Heart left ventricle (tissue), 16 donors: ENCODE data around the gene RDH16. TPM values are rescaled to one million over a fixed set of nuclear protein-coding genes. Genes with fewer than 3 reads are reported as not detected.

ENCODE experiments used
- ATAC-seq, 4 donors: fragments of 200-7000 bp; cut with Tn5 transposase; one replicate each; pipeline ENCODE4 v1.9.1; 2020 to 2022; ENCODE audit warnings: moderate library complexity in 4 of 4, mild to moderate bottlenecking in 3 of 4, moderate number of reproducible peaks in 1 of 4
- DNase-seq, 5 donors: peaks; one replicate each; pipeline ENCODE4 v3.0.0-alpha.2; 2020
- H3K27ac ChIP-seq, 12 donors: fragments of 200-600 bp; sonication (generic) in 4 of 12; one replicate each; pipeline versions ENCODE4 v1.5.0 to v1.8.0; 2016 to 2022; ENCODE audit warnings: mild to moderate bottlenecking in 2 of 12
- H3K27me3 ChIP-seq, 9 donors: fragments of 200-600 bp; sonication (generic) in 2 of 9; one replicate each; pipeline versions ENCODE4 v1.5.1 to v1.8.0; 2016 to 2022; ENCODE audit warnings: mild to moderate bottlenecking in 3 of 9
- H3K36me3 ChIP-seq, 9 donors: fragments of 200-600 bp; sonication (generic) in 2 of 9; one replicate each; pipeline versions ENCODE4 v1.5.0 to v1.8.0; 2018 to 2022; ENCODE audit warnings: mild to moderate bottlenecking in 2 of 9
- H3K4me1 ChIP-seq, 12 donors: fragments of 200-600 bp; sonication (generic) in 4 of 12; one replicate each; pipeline versions ENCODE4 v1.5.0 to v1.8.0; 2016 to 2022; ENCODE audit warnings: mild to moderate bottlenecking in 3 of 12
- H3K4me3 ChIP-seq, 12 donors: fragments of 200-600 bp; sonication (generic) in 4 of 12; one replicate each; pipeline versions ENCODE4 v1.5.0 to v1.8.0; 2017 to 2022; ENCODE audit warnings: mild to moderate bottlenecking in 9 of 12, moderate library complexity in 4 of 12
- H3K9me3 ChIP-seq, 12 donors: fragments of 200-600 bp; sonication (generic) in 4 of 12; one replicate each; pipeline versions ENCODE4 v1.5.0 to v1.8.0; 2016 to 2022; ENCODE audit warnings: mild to moderate bottlenecking in 1 of 12
- POLR2A ChIP-seq, 2 donors: fragments of 450-650 bp; IDR thresholded peaks; one replicate each; pipeline ENCODE4 v1.6.1; 2017; ENCODE audit warnings: antibody characterized with exemption in 2 of 2, mild to moderate bottlenecking in 2 of 2, moderate library complexity in 2 of 2
- WGBS, 4 donors: extraction: QIAGEN DNeasy Blood & Tissue Kit in 2 of 4; methylation state at CpG; one replicate each; pipeline versions ENCODE4 v1.1.5 to v1.1.7; 2013 to 2018; 5-methylcytosine and 5-hydroxymethylcytosine counted together
- intact Hi-C, 10 donors: fragments of 100-400 bp; cut with DNase I; formaldehyde crosslinking; loops; one replicate each; pipeline versions ENCODE4 v1.11.1 to v1.14.2; 2022
- polyA plus RNA-seq, 2 donors: library from polyadenylated mRNA; stranded (reverse); fragments of 200-250 nt; gene quantifications; one replicate each; pipeline ENCODE4 v1.2.3, GENCODE V29; 2013
- total RNA-seq, 9 donors: library from RNA; depleted of rRNA in 2 of 9; stranded (reverse); fragments of >200 nt in 2 of 9; fragmentation: NEBNext Ultra II Directional in 3 of 9; extraction: Animal tissue kit (Norgen Biotek cat#: 25700) in 3 of 9; gene quantifications; one replicate each; pipeline versions ENCODE4 v1.1.0 to v1.2.4, GENCODE V29; 2016 to 2023
- TF ChIP-seq, protein P1 (sequence below), 12 donors: fragments of 200-600 bp; sonication (generic) in 4 of 12; IDR thresholded peaks; one replicate each; pipeline versions ENCODE4 v1.5.0 to v1.8.0; 2018 to 2022; ENCODE audit warnings: antibody characterized with exemption in 12 of 12, mild to moderate bottlenecking in 5 of 12
- donor health status: ischemic (EF 13 %, LVEDD 7.1; RV severe dilation, severe dysfunction).
- donor health status: healthy with polysubstance abuse.
- donor health status: DM: no; HTN: yes; CAD: no.
- donor health status: DM: no; HTN: no; CAD: no.
- donor health status: ischemic (EF 25% LVEDD 6.9; RV normal size, moderate dysfunction).
- donor health status: ischemic (EF 25% LVEDD 5.7; RV mildly dilated, moderate dysfunction).
- donor health status: healthy.
- donor health status: DM: yes; HTN: yes; CAD: no.
- donor health status: ischemic (EF 35%, LVEDD 5.7; RV mildly dilated, moderate dysfunction).
- donor health status: nonischemic (EF 11% LVEDD 7.7; RV severe dilation, severe dysfunction).
- donor health status: DM: yes; HTN: yes; CAD: no.
- donor health status: PGD.
- donor health status: ischemic (EF 29% LVEDD 5.4; RV normal size, mild dysfunction).
- donor health status: nonischemic (EF 23%, LVEDD 6.1; RV moderate dilation, normal function).

Gene RDH16
- total and polyA plus RNA-seq, 11 donors: 0.06 to 0.54 (median 0.16) TPM; not detected in 2

DNA sequence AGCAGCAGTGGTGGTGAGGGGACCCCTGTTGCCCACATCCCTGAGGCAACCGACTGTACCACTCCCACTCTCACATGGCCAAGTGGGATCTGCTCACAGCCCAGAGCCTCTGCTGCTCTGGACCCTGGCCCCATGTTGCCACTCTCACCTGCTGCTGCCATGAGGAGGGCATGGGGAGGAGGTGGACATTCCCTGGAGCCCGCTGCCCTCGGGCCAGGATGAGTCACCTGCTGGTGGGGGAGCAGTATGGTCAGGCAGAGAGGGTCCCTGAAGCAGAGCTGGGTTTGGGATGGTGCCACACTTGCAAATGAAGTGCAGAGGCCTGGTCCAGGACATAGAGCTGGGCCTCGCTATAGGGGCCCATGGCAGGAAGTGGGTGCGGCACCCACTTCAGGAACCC, 49.3 kb downstream of the RDH16 start:
- no peaks in the 10 kb centered on the region for H3K36me3 ChIP-seq
- no peaks in the 10 kb centered on the region for H3K4me1 ChIP-seq
- TF ChIP-seq, protein P1, sequence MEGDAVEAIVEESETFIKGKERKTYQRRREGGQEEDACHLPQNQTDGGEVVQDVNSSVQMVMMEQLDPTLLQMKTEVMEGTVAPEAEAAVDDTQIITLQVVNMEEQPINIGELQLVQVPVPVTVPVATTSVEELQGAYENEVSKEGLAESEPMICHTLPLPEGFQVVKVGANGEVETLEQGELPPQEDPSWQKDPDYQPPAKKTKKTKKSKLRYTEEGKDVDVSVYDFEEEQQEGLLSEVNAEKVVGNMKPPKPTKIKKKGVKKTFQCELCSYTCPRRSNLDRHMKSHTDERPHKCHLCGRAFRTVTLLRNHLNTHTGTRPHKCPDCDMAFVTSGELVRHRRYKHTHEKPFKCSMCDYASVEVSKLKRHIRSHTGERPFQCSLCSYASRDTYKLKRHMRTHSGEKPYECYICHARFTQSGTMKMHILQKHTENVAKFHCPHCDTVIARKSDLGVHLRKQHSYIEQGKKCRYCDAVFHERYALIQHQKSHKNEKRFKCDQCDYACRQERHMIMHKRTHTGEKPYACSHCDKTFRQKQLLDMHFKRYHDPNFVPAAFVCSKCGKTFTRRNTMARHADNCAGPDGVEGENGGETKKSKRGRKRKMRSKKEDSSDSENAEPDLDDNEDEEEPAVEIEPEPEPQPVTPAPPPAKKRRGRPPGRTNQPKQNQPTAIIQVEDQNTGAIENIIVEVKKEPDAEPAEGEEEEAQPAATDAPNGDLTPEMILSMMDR (IDR thresholded peaks at IDR 0.05): no peak
- DNase-seq (no peak), ATAC-seq (no peak)
- peaks cover 0 to 14% (median 0%) of the 10 kb centered on the region in 12 donors for H3K9me3 ChIP-seq
- no peaks in the 10 kb centered on the region for H3K27me3 ChIP-seq
- intact Hi-C loops: no loop called here
- WGBS, 4 donors: 63 to 87% (median 78%) methylated on average over 4 to 5 of the region's 5 CpGs
- H3K4me3 ChIP-seq: no peak overlapping the region
- no peak overlapping the region for H3K27ac ChIP-seq

DNA sequence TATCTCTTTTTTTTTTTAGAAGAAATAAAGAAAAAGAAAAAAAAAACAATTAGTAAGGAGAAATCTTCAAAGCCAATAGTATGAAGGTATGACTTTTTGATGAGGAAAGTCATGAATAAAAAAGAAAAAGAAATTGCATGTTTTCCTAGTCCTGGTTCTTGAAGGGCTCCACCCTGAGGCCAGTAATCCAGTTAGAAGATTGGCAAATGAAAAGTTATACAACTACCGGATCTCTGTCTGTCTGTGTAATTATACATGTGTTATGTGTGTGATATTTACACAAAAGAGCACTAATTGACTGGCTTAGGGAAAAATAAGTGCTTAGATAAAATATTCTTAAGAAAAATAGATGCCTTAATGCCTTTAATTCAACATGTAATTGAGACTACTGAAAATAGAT, 51.6 kb downstream of the RDH16 start:
- TF ChIP-seq, protein P1 (IDR thresholded peaks at IDR 0.05): no peak
- TF ChIP-seq POLR2A (IDR thresholded peaks at IDR 0.05): no peak
- Histone ChIP-seq H3K27me3 (no peaks in the 10 kb centered on the region), H3K4me1 (no peaks in the 10 kb centered on the region), H3K27ac (no peak overlapping the region), H3K4me3 (no peak overlapping the region), H3K36me3 (no peaks in the 10 kb centered on the region), H3K9me3 (peaks cover 0 to 30% (median 9%) of the 10 kb centered on the region in 12 donors)
- DNase-seq (no peak), ATAC-seq (no peak)
- WGBS, 4 donors: 79 to 89% (median 83%) methylated on average over 1 of the region's 1 CpG
- intact Hi-C loops: no loop called here

DNA sequence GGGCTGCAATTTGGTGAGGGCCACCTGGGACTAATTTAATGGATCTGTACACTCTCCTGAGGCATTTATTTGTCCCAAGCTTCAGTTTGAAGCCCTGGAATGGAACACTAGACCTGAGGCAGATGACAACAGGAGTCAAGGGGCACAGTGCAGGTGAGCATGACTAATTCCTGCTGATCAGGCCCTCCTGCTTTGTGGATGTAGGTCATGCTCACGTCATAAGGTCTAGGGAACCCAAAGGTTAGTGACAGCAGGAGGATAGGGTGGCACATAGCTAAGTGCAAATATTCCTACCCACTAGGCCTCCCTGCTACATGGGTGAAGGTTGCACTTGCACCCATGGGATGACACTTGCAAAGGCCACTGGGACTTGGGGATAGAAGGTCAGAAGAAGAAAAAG, 54.0 kb downstream of the RDH16 start:
- DNase-seq (no peak), ATAC-seq (no peak)
- Histone ChIP-seq H3K9me3 (peaks cover 4 to 43% (median 23%) of the 10 kb centered on the region in 12 donors), H3K36me3 (no peaks in the 10 kb centered on the region), H3K4me1 (no peaks in the 10 kb centered on the region), H3K4me3 (no peak overlapping the region), H3K27me3 (no peaks in the 10 kb centered on the region), H3K27ac (no peak overlapping the region)
- WGBS, 4 donors: 30 to 78% (median 30%) methylated on average over 1 of the region's 1 CpG
- TF ChIP-seq, protein P1 (IDR thresholded peaks at IDR 0.05): no peak
- no peak for TF ChIP-seq POLR2A (IDR thresholded peaks at IDR 0.05)
- intact Hi-C loops: no loop called here

Other genes with a start within 250 kb of the RDH16 start
- gene NACA, start 232.3 kb downstream of the RDH16 start, total RNA-seq: 100 to 1,000 TPM; 361 to 741 (median 537) TPM
- gene NACA, start 232.3 kb downstream of the RDH16 start, polyA plus RNA-seq: 1,000 to 10,000 TPM in 1 of 2 donors, 100 to 1,000 TPM in 1; 848 to 1,208 TPM
- 1 to 10 TPM; 2.4 to 6.1 (median 3.3) TPM for gene PRIM1, start 205.3 kb downstream of the RDH16 start, total RNA-seq
- 1 to 10 TPM; 2.6 to 4.1 TPM for gene PRIM1, start 205.3 kb downstream of the RDH16 start, polyA plus RNA-seq
- gene HSD17B6, start 194.3 kb downstream of the RDH16 start, total RNA-seq: 1 to 10 TPM in 1 of 9 donors, not detected in 8; 7.4 TPM
- gene HSD17B6, start 194.3 kb downstream of the RDH16 start, polyA plus RNA-seq: under 1 TPM in 1 of 2 donors, not detected in 1; 0.10 TPM
- under 1 TPM in 3 of 9 donors, not detected in 6; 0.12 to 0.27 (median 0.20) TPM for gene SDR9C7, start 23.2 kb downstream of the RDH16 start, total RNA-seq
- gene SDR9C7, start 23.2 kb downstream of the RDH16 start, polyA plus RNA-seq: not detected
- 1 to 10 TPM; 2.7 to 4.5 (median 3.6) TPM for gene ZBTB39, start 48.9 kb upstream of the RDH16 start, total RNA-seq
- gene ZBTB39, start 48.9 kb upstream of the RDH16 start, polyA plus RNA-seq: 1 to 10 TPM; 1.5 to 2.6 TPM
- gene TAC3, start 58.9 kb upstream of the RDH16 start, total RNA-seq: not detected
- not detected for gene TAC3, start 58.9 kb upstream of the RDH16 start, polyA plus RNA-seq
- under 1 TPM in 3 of 9 donors, not detected in 6; 0.06 to 0.77 (median 0.45) TPM for gene MYO1A, start 92.5 kb upstream of the RDH16 start, total RNA-seq
- under 1 TPM in 1 of 2 donors, not detected in 1; 0.19 TPM for gene MYO1A, start 92.5 kb upstream of the RDH16 start, polyA plus RNA-seq
- gene NEMP1, start 121.2 kb upstream of the RDH16 start, total RNA-seq: 10 to 100 TPM in 1 of 9 donors, 1 to 10 TPM in 8; 1.7 to 12.0 (median 3.6) TPM
- gene NEMP1, start 121.2 kb upstream of the RDH16 start, polyA plus RNA-seq: 1 to 10 TPM; 1.4 to 2.2 TPM
- 10 to 100 TPM in 8 of 9 donors, 1 to 10 TPM in 1; 8.7 to 20.3 (median 11.8) TPM for gene NAB2, start 131.5 kb upstream of the RDH16 start, total RNA-seq
- gene NAB2, start 131.5 kb upstream of the RDH16 start, polyA plus RNA-seq: 10 to 100 TPM; 10.7 to 30.1 TPM
- gene STAT6, start 153.8 kb upstream of the RDH16 start, total RNA-seq: 10 to 100 TPM; 31.6 to 87.7 (median 37.6) TPM
- 10 to 100 TPM; 39.6 to 41.0 TPM for gene STAT6, start 153.8 kb upstream of the RDH16 start, polyA plus RNA-seq
- gene LRP1, start 170.9 kb upstream of the RDH16 start, total RNA-seq: 100 to 1,000 TPM in 4 of 9 donors, 10 to 100 TPM in 5; 51.5 to 316 (median 71.1) TPM
- 10 to 100 TPM; 23.0 to 31.5 TPM for gene LRP1, start 170.9 kb upstream of the RDH16 start, polyA plus RNA-seq
- gene LRP1-AS, start 190.0 kb upstream of the RDH16 start, total RNA-seq: not detected
- gene LRP1-AS, start 190.0 kb upstream of the RDH16 start, polyA plus RNA-seq: not detected